A549 (cell line): ENCODE results near the gene ITGA2. TPM values are rescaled to one million over a fixed set of nuclear protein-coding genes. Genes with fewer than 3 reads are reported as not detected.

Experiments
- ATAC-seq, 2 experiments: fragments of 200-7000 bp in 1 of 2; fragments of >200 bp in 1 of 2; cut with Nextera tagmentation in 1 of 2; cut with Tn5 transposase in 1 of 2; 3 replicates each; pipeline versions ENCODE4 v1.8.0 to v1.9.1; 2018 to 2020; ENCODE audit warnings: mild to moderate bottlenecking in 1 of 2, moderate library complexity in 1 of 2
- CTCF ChIA-PET: fragments of 300-600 bp; sonication (Branson Sonifier 250); formaldehyde crosslinking; extraction: SDS; loops from one replicate; lab custom pipeline; 2021; ENCODE audit warnings: antibody characterized with exemption, inconsistent platforms; lab: Yijun Ruan, JAX
- POLR2A ChIA-PET: fragments of 350-600 bp; formaldehyde crosslinking; extraction: SDS; loops from one replicate; lab custom pipeline; 2021; ENCODE audit warnings: antibody characterized with exemption, inconsistent platforms; lab: Yijun Ruan, JAX
- DNase-seq, 2 experiments: peaks; one replicate each; pipeline versions ENCODE4 v3.0.0 to v3.0.0-alpha.2; 2011 to 2016; ENCODE audit warnings: low read depth in 1 of 2, low spot score in 1 of 2
- FAIRE-seq: peaks from 2 replicates; lab custom pipeline; 2011; peaks lifted over from hg19 to GRCh38; lab: Jason Lieb, UNC
- H3K27ac ChIP-seq, 2 experiments: fragments of >200 bp; sonication (Bioruptor Twin); formaldehyde crosslinking; 3 replicates each; pipeline ENCODE4 v1.5.1; 2016 to 2017
- H3K4me1 ChIP-seq: fragments of >200 bp; sonication (Bioruptor Twin); formaldehyde crosslinking; 3 replicates; pipeline ENCODE4 v1.6.1; 2016
- H3K4me2 ChIP-seq: fragments of >200 bp; sonication (Bioruptor Twin); formaldehyde crosslinking; 3 replicates; pipeline ENCODE4 v1.6.1; 2016
- H3K4me3 ChIP-seq: fragments of >200 bp; sonication (Bioruptor Twin); formaldehyde crosslinking; 3 replicates; pipeline ENCODE4 v1.5.1; 2016
- H3K9me3 ChIP-seq: fragments of >200 bp; sonication (Bioruptor Twin); formaldehyde crosslinking; 3 replicates; pipeline ENCODE4 v1.6.1; 2016
- ATOH8 ChIP-seq: fragments of 250-450 bp; sonication (Bioruptor Pico); IDR thresholded peaks from 2 replicates; pipeline ENCODE4 v1.5.0; 2020; ENCODE audit warnings: low read depth, mild to moderate bottlenecking, moderate library complexity
- BCL3 ChIP-seq: fragments of >200 bp; sonication (Bioruptor Twin); formaldehyde crosslinking; IDR thresholded peaks from 3 replicates; pipeline ENCODE4 v1.6.1; 2016
- BHLHE40 ChIP-seq: IDR thresholded peaks from 2 replicates; pipeline ENCODE4 v1.6.1; 2012; ENCODE audit warnings: low read depth, low read length, inconsistent platforms
- CBX2 ChIP-seq: fragments of 200-600 bp; sonication (generic); IDR thresholded peaks from 2 replicates; pipeline ENCODE4 v1.6.1; 2016; ENCODE audit warnings: low read depth, mild to moderate bottlenecking, borderline replicate concordance
- CEBPB ChIP-seq, 2 experiments: fragments of >200 bp in 1 of 2; sonication (Bioruptor Twin) in 1 of 2; formaldehyde crosslinking in 1 of 2; IDR thresholded peaks; 2 replicates each; pipeline ENCODE4 v1.6.1; 2012 to 2016
- EHMT2 ChIP-seq: fragments of 200-600 bp; sonication (generic); IDR thresholded peaks from 2 replicates; pipeline ENCODE4 v1.6.1; 2016; ENCODE audit warnings: antibody characterized with exemption, low read depth, mild to moderate bottlenecking, moderate library complexity
- ELK1 ChIP-seq: fragments of 150-350 bp; IDR thresholded peaks from 2 replicates; pipeline ENCODE4 v1.6.1; 2014; ENCODE audit warnings: low read depth, mild to moderate bottlenecking, low read length
- ESRRA ChIP-seq: fragments of 150-350 bp; IDR thresholded peaks from 2 replicates; pipeline ENCODE4 v1.6.1; 2014; ENCODE audit warnings: mild to moderate bottlenecking, low read length, borderline replicate concordance
- FOSB ChIP-seq: fragments of 250-450 bp; sonication (Bioruptor Pico); IDR thresholded peaks from 2 replicates; pipeline ENCODE4 v1.5.0; 2020; ENCODE audit warnings: mild to moderate bottlenecking, moderate library complexity
- FOSL2 ChIP-seq, 2 experiments: fragments of 450-650 bp in 1 of 2; fragments of >200 bp in 1 of 2; sonication (Bioruptor Twin) in 1 of 2; formaldehyde crosslinking; IDR thresholded peaks; 2 replicates each; pipeline versions ENCODE4 v1.5.0 to v1.6.1; 2016 to 2020; ENCODE audit warnings: mild to moderate bottlenecking in 1 of 2, moderate library complexity in 1 of 2
- FOXS1 ChIP-seq: fragments of 250-450 bp; sonication (Bioruptor Pico); IDR thresholded peaks from 2 replicates; pipeline ENCODE4 v1.5.0; 2020; ENCODE audit warnings: mild to moderate bottlenecking, moderate library complexity
- GATA3 ChIP-seq: IDR thresholded peaks from 2 replicates; pipeline ENCODE4 v1.6.1; 2012; ENCODE audit warnings: borderline replicate concordance
- HDAC2 ChIP-seq: fragments of 200-600 bp; sonication (generic); IDR thresholded peaks from 2 replicates; pipeline ENCODE4 v1.6.1; 2016
- HMGXB4 ChIP-seq: fragments of 250-450 bp; sonication (Bioruptor Pico); IDR thresholded peaks from 2 replicates; pipeline ENCODE4 v1.5.0; 2021; ENCODE audit warnings: mild to moderate bottlenecking, moderate library complexity, borderline replicate concordance
- HOXB13 ChIP-seq: fragments of 250-450 bp; sonication (Bioruptor Pico); IDR thresholded peaks from 2 replicates; pipeline ENCODE4 v1.5.0; 2020; ENCODE audit warnings: low read depth, mild to moderate bottlenecking, moderate library complexity
- JUNB ChIP-seq: fragments of >200 bp; sonication (Bioruptor Twin); formaldehyde crosslinking; IDR thresholded peaks from 2 replicates; pipeline ENCODE4 v1.6.1; 2016
- KDM1A ChIP-seq: fragments of 200-600 bp; sonication (generic); IDR thresholded peaks from 2 replicates; pipeline ENCODE4 v1.6.1; 2016; ENCODE audit warnings: low read depth, mild to moderate bottlenecking
- NR3C1 ChIP-seq: fragments of >200 bp; sonication (Bioruptor Twin); formaldehyde crosslinking; IDR thresholded peaks from 3 replicates; pipeline ENCODE4 v1.6.1; 2017
- PHF8 ChIP-seq: fragments of 200-600 bp; sonication (generic); IDR thresholded peaks from 2 replicates; pipeline ENCODE4 v1.6.1; 2016; ENCODE audit warnings: low read depth, mild to moderate bottlenecking, antibody characterized with exemption, moderate library complexity, borderline replicate concordance
- POLR2A ChIP-seq: IDR thresholded peaks from 2 replicates; pipeline ENCODE4 v1.6.1; 2012; ENCODE audit warnings: mild to moderate bottlenecking, low read length
- RAD21 ChIP-seq, 2 experiments: fragments of >200 bp in 1 of 2; sonication (Bioruptor Twin) in 1 of 2; formaldehyde crosslinking in 1 of 2; IDR thresholded peaks in 1 of 2; conservative IDR thresholded peaks in 1 of 2; 2 replicates in 1 of 2; 3 replicates in 1 of 2; pipeline ENCODE4 v1.6.1; 2012 to 2018; ENCODE audit warnings: inconsistent platforms in 1 of 2
- RARB ChIP-seq: fragments of 250-450 bp; sonication (Bioruptor Pico); IDR thresholded peaks from 2 replicates; pipeline ENCODE4 v1.8.0; 2021; ENCODE audit warnings: mild to moderate bottlenecking, moderate library complexity
- RFX5 ChIP-seq: fragments of 450-650 bp; IDR thresholded peaks from 2 replicates; pipeline ENCODE4 v1.7.1; 2014; ENCODE audit warnings: antibody characterized with exemption, mild to moderate bottlenecking, moderate library complexity
- RNF2 ChIP-seq: fragments of 200-600 bp; sonication (generic); IDR thresholded peaks from 2 replicates; pipeline ENCODE4 v1.6.1; 2016; ENCODE audit warnings: low read depth, mild to moderate bottlenecking, antibody characterized with exemption, moderate library complexity, borderline replicate concordance
- SMC3 ChIP-seq: fragments of >200 bp; sonication (Bioruptor Twin); formaldehyde crosslinking; IDR thresholded peaks from 3 replicates; pipeline ENCODE4 v1.6.1; 2018; ENCODE audit warnings: inconsistent platforms
- SREBF2 ChIP-seq: fragments of 450-650 bp; IDR thresholded peaks from 2 replicates; pipeline ENCODE4 v1.6.1; 2014; ENCODE audit warnings: mild to moderate bottlenecking, moderate library complexity
- ZC3H11A ChIP-seq: fragments of 450-650 bp; IDR thresholded peaks from 2 replicates; pipeline ENCODE4 v1.6.1; 2014; ENCODE audit warnings: antibody characterized with exemption, mild to moderate bottlenecking
- WGBS: methylation state at CpG from one replicate; pipeline ENCODE4 v1.1.6; 2017; ENCODE audit errors: missing lambda C conversion rate; 5-methylcytosine and 5-hydroxymethylcytosine counted together
- polyA plus RNA-seq, 4 experiments: library from polyadenylated mRNA; depleted of rRNA in 3 of 4; stranded (reverse); fragments of >200 nt; fragmentation: RNase III in 1 of 4; extraction: RNeasy Plus Mini Kit Qiagen cat#74134 plus additional on column Dnase treatment in 1 of 4; gene quantifications; 2 replicates in 3 of 4; 3 replicates in 1 of 4; pipeline ENCODE4 v1.2.3, GENCODE V29; 2011 to 2017
- TF ChIP-seq, protein P1 (sequence below): IDR thresholded peaks from 2 replicates; pipeline ENCODE4 v1.6.1; 2012
- TF ChIP-seq, protein P2 (sequence below): IDR thresholded peaks from 2 replicates; pipeline ENCODE4 v1.6.1; 2012

ITGA2 gene
- polyA plus RNA-seq, 2 of the 4 experiments (the other 2 are of a cell fraction), result 8.5 to 28.0 TPM

DNA sequence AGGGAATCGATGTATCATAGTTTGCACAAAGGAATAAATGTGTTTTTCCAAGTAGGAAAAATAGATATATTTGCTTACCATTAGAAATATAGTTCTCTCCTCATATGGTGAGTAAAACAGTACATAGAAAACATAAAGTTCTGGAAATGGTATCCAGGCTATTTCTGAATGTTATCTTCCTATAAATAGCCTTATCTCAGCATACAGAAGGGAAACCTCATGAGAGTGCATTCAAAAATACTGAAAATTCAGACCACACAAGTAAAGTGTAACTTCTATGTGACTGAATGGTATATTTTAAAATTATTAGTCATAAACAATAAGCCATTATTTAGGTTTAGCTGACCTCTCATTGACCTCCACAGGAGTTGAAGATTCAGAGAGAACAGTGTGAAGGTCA, 76.9 kb downstream of the ITGA2 start:
- ChIA-PET CTCF (no interaction called here), POLR2A (no interaction called here)
- Histone ChIP-seq H3K4me1 (no peaks in the 10 kb centered on the region), H3K4me3 (no peak overlapping the region)
- DNase-seq, result no peak
- TF ChIP-seq POLR2A (no peak), EHMT2 (no peak), CBX2 (no peak), PHF8 (no peak), GATA3 (no peak), ATOH8 (no peak), ESRRA (no peak), ELK1 (no peak), HOXB13 (CRISPR knock-in tag) (no peak), FOSB (CRISPR knock-in tag) (no peak), ZC3H11A (no peak), BHLHE40 (no peak), BCL3 (no peak), KDM1A (no peak), RAD21 (conservative IDR thresholded peaks at IDR 0.05 in 1 of 2, IDR thresholded peaks at IDR 0.05 in 1 of 2) (no peak), RNF2 (no peak), RFX5 (no peak)
- TF ChIP-seq, protein P1, sequence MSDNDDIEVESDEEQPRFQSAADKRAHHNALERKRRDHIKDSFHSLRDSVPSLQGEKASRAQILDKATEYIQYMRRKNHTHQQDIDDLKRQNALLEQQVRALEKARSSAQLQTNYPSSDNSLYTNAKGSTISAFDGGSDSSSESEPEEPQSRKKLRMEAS, result no peak
- TF ChIP-seq, all 56 proteins: peak for 0
- FAIRE-seq (no peak), ATAC-seq (no peak)
- 93% methylated on average over 1 of the region's 1 CpG for WGBS
- H3K27ac ChIP-seq, result no peak overlapping the region
- no peaks in the 10 kb centered on the region for H3K9me3 ChIP-seq
- no peak overlapping the region for H3K4me2 ChIP-seq

GRCh38 chr5:53067641-53068040, 78.5 kb downstream of the ITGA2 start:
- Histone ChIP-seq H3K27ac (no peak overlapping the region), H3K4me2 (no peak overlapping the region), H3K4me3 (no peak overlapping the region), H3K4me1 (no peaks in the 10 kb centered on the region), H3K9me3 (no peaks in the 10 kb centered on the region)
- CTCF ChIA-PET, result no interaction called here
- FAIRE-seq (no peak), DNase-seq (no peak), ATAC-seq (no peak)
- WGBS, result 0% methylated on average over 1 of the region's 1 CpG
- POLR2A ChIA-PET, result no interaction called here
- no peak for TF ChIP-seq NR3C1
- TF ChIP-seq HMGXB4, result no peak
- TF ChIP-seq JUNB, result no peak
- no peak for TF ChIP-seq SREBF2
- no peak for TF ChIP-seq RARB (CRISPR knock-in tag)
- TF ChIP-seq HDAC2, result no peak
- TF ChIP-seq CEBPB (IDR thresholded peaks at IDR 0.05), result no peak
- TF ChIP-seq SMC3, result no peak
- no peak for TF ChIP-seq ATOH8
- no peak for TF ChIP-seq FOXS1 (CRISPR knock-in tag)
- TF ChIP-seq, protein P2, sequence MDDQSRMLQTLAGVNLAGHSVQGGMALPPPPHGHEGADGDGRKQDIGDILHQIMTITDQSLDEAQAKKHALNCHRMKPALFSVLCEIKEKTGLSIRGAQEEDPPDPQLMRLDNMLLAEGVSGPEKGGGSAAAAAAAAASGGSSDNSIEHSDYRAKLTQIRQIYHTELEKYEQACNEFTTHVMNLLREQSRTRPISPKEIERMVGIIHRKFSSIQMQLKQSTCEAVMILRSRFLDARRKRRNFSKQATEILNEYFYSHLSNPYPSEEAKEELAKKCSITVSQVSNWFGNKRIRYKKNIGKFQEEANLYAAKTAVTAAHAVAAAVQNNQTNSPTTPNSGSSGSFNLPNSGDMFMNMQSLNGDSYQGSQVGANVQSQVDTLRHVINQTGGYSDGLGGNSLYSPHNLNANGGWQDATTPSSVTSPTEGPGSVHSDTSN, result no peak
- no peak for TF ChIP-seq FOSL2 (IDR thresholded peaks at IDR 0.05)
- no peak for TF ChIP-seq FOSL2 (CRISPR knock-in tag; IDR thresholded peaks at IDR 0.05)
